ENCODE data around the gene VASH2.

DNA sequence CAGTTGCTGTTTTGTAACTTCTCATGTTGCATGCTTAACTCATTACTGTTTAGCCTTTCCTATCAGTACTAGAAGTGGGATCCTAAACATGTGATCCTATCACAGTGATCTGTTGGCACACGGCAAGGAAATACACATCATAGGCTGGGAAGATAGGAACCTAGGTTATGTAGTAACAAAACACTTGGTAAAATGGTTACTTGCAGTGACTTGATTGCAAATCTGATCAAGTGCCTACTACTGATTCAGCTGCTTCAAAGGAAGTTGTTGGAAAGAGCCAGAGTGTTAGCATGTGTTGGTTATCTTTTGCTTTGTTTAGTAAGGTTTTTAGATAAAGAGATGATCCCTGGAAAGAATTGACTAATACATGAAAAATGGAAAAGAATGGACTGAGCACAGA is 8.9 kb upstream of the VASH2 start:
- TF ChIP-seq, protein P1, sequence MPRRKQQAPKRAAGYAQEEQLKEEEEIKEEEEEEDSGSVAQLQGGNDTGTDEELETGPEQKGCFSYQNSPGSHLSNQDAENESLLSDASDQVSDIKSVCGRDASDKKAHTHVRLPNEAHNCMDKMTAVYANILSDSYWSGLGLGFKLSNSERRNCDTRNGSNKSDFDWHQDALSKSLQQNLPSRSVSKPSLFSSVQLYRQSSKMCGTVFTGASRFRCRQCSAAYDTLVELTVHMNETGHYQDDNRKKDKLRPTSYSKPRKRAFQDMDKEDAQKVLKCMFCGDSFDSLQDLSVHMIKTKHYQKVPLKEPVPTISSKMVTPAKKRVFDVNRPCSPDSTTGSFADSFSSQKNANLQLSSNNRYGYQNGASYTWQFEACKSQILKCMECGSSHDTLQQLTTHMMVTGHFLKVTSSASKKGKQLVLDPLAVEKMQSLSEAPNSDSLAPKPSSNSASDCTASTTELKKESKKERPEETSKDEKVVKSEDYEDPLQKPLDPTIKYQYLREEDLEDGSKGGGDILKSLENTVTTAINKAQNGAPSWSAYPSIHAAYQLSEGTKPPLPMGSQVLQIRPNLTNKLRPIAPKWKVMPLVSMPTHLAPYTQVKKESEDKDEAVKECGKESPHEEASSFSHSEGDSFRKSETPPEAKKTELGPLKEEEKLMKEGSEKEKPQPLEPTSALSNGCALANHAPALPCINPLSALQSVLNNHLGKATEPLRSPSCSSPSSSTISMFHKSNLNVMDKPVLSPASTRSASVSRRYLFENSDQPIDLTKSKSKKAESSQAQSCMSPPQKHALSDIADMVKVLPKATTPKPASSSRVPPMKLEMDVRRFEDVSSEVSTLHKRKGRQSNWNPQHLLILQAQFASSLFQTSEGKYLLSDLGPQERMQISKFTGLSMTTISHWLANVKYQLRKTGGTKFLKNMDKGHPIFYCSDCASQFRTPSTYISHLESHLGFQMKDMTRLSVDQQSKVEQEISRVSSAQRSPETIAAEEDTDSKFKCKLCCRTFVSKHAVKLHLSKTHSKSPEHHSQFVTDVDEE (CRISPR knock-in tag; IDR thresholded peaks at IDR 0.05), result no peak
- TF ChIP-seq PPARA (CRISPR knock-in tag; IDR thresholded peaks at IDR 0.05; ENCODE audit: borderline replicate concordance), result no peak
- no peak for TF ChIP-seq TCF4 (CRISPR knock-in tag; IDR thresholded peaks at IDR 0.05; ENCODE audit: borderline replicate concordance)
- no peak for TF ChIP-seq ZFP30 (CRISPR knock-in tag; IDR thresholded peaks at IDR 0.05)
- no peak for TF ChIP-seq BACH2 (CRISPR knock-in tag; IDR thresholded peaks at IDR 0.05; ENCODE audit: borderline replicate concordance)
- no peak for TF ChIP-seq ZFP3 (CRISPR knock-in tag; IDR thresholded peaks at IDR 0.05)
- TF ChIP-seq, protein P2, sequence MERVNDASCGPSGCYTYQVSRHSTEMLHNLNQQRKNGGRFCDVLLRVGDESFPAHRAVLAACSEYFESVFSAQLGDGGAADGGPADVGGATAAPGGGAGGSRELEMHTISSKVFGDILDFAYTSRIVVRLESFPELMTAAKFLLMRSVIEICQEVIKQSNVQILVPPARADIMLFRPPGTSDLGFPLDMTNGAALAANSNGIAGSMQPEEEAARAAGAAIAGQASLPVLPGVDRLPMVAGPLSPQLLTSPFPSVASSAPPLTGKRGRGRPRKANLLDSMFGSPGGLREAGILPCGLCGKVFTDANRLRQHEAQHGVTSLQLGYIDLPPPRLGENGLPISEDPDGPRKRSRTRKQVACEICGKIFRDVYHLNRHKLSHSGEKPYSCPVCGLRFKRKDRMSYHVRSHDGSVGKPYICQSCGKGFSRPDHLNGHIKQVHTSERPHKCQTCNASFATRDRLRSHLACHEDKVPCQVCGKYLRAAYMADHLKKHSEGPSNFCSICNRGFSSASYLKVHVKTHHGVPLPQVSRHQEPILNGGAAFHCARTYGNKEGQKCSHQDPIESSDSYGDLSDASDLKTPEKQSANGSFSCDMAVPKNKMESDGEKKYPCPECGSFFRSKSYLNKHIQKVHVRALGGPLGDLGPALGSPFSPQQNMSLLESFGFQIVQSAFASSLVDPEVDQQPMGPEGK (CRISPR knock-in tag; IDR thresholded peaks at IDR 0.05; ENCODE audit: borderline replicate concordance), result no peak
- TF ChIP-seq ARNTL (CRISPR knock-in tag; IDR thresholded peaks at IDR 0.05; ENCODE audit: borderline replicate concordance, low read depth), result no peak
- TF ChIP-seq ISL1 (CRISPR knock-in tag; IDR thresholded peaks at IDR 0.05), result no peak

Data from SK-N-SH treated with all-trans-retinoic acid at 6 μM for 48 hours (cell line).